HepG2 (cell line): ENCODE results near the gene HSPA1A. TPM values are rescaled to one million over a fixed set of nuclear protein-coding genes. Genes with fewer than 3 reads are reported as not detected.

ENCODE experiments used
- ATF5 ChIP-seq: sonication (generic); formaldehyde crosslinking; IDR thresholded peaks from 2 replicates; pipeline ENCODE4 v1.4.0; 2020; ENCODE audit warnings: mild to moderate bottlenecking, low read depth, missing genetic modification reagents
- CC2D1A ChIP-seq: sonication (generic); formaldehyde crosslinking; IDR thresholded peaks from 2 replicates; pipeline ENCODE4 v1.8.1; 2023; ENCODE audit warnings: mild to moderate bottlenecking, missing genetic modification reagents
- ERF ChIP-seq: IDR thresholded peaks from 2 replicates; pipeline ENCODE4 v1.6.1; 2018; ENCODE audit warnings: missing biosample characterization, missing genetic modification reagents
- KAT8 ChIP-seq: IDR thresholded peaks from 2 replicates; pipeline ENCODE4 v1.6.1; 2016; ENCODE audit warnings: missing genetic modification reagents, missing compliant biosample characterization
- MAZ ChIP-seq, 2 experiments: sonication (generic) in 1 of 2; formaldehyde crosslinking in 1 of 2; IDR thresholded peaks; 2 replicates each; pipeline versions ENCODE4 v1.5.0 to v1.6.1; 2012 to 2020; ENCODE audit warnings: low read depth in 2 of 2, mild to moderate bottlenecking in 2 of 2, borderline replicate concordance in 1 of 2, improper control_type of control experiment in 1 of 2, low read length in 1 of 2, missing genetic modification reagents in 1 of 2, moderate library complexity in 1 of 2
- MNT ChIP-seq: fragments of 450-650 bp; IDR thresholded peaks from 2 replicates; pipeline ENCODE4 v1.6.1; 2016
- NFIB ChIP-seq: sonication (generic); formaldehyde crosslinking; IDR thresholded peaks from 2 replicates; pipeline ENCODE4 v1.9.0; 2021; ENCODE audit warnings: missing genetic modification reagents, mild to moderate bottlenecking, borderline replicate concordance
- SKI ChIP-seq: fragments of 450-650 bp; IDR thresholded peaks from one replicate; pipeline ENCODE4 v1.6.1; 2018; ENCODE audit warnings: mild to moderate bottlenecking; ENCODE audit not compliant: partially characterized antibody
- ZBTB21 ChIP-seq: sonication (generic); formaldehyde crosslinking; IDR thresholded peaks from 2 replicates; pipeline ENCODE4 v1.4.0; 2020; ENCODE audit warnings: missing genetic modification reagents
- ZBTB37 ChIP-seq: sonication (generic); formaldehyde crosslinking; IDR thresholded peaks from 2 replicates; pipeline ENCODE4 v1.4.0; 2020; ENCODE audit warnings: mild to moderate bottlenecking, missing genetic modification reagents
- ZKSCAN5 ChIP-seq: sonication (generic); formaldehyde crosslinking; IDR thresholded peaks from 2 replicates; pipeline ENCODE4 v1.5.1; 2020; ENCODE audit warnings: mild to moderate bottlenecking, missing genetic modification reagents
- ZNF362 ChIP-seq: sonication (generic); formaldehyde crosslinking; IDR thresholded peaks from 2 replicates; pipeline ENCODE4 v1.4.0; 2020; ENCODE audit warnings: missing genetic modification reagents, mild to moderate bottlenecking, borderline replicate concordance
- ZNF552 ChIP-seq: sonication (generic); formaldehyde crosslinking; IDR thresholded peaks from 2 replicates; pipeline ENCODE4 v1.9.0; 2022; ENCODE audit warnings: missing genetic modification reagents, mild to moderate bottlenecking, borderline replicate concordance
- ZNF576 ChIP-seq: sonication (generic); formaldehyde crosslinking; IDR thresholded peaks from 2 replicates; pipeline ENCODE4 v1.4.0; 2020; ENCODE audit warnings: mild to moderate bottlenecking, missing genetic modification reagents
- ZNF597 ChIP-seq: sonication (generic); formaldehyde crosslinking; IDR thresholded peaks from 2 replicates; pipeline ENCODE4 v1.5.0; 2020; ENCODE audit warnings: missing genetic modification reagents
- ZNF816 ChIP-seq: sonication (generic); formaldehyde crosslinking; IDR thresholded peaks from 2 replicates; pipeline ENCODE4 v1.8.0; 2022; ENCODE audit warnings: missing genetic modification reagents, mild to moderate bottlenecking, borderline replicate concordance
- ZSCAN12 ChIP-seq: sonication (generic); formaldehyde crosslinking; IDR thresholded peaks from 2 replicates; pipeline ENCODE4 v1.9.0; 2021; ENCODE audit warnings: mild to moderate bottlenecking, missing genetic modification reagents
- polyA plus RNA-seq, 8 experiments: library from polyadenylated mRNA; depleted of rRNA in 3 of 8; stranded (reverse) in 7 of 8; unstranded in 1 of 8; fragments of >200 nt; fragmentation: Illumina TruSeq in 4 of 8; extraction: Trizol in 4 of 8; gene quantifications; 2 replicates each; pipeline versions ENCODE4 v1.2.1 to v1.2.3, GENCODE V29; 2011 to 2016; ENCODE audit warnings: low read depth in 4 of 8, missing spikeins in 1 of 8, mixed read lengths in 1 of 8; ENCODE audit not compliant: insufficient read depth in 1 of 8
- total RNA-seq, 5 experiments: library from RNA; depleted of rRNA; stranded (reverse); fragments of >200 nt; fragmentation: Illumina TruSeq; extraction: Trizol; gene quantifications; 2 replicates each; pipeline ENCODE4 v1.2.3, GENCODE V29; 2016; ENCODE audit warnings: low read depth in 1 of 5
- TF ChIP-seq, protein P1 (sequence below), 2 experiments: fragments of 450-650 bp in 1 of 2; sonication (generic) in 1 of 2; formaldehyde crosslinking; IDR thresholded peaks; 2 replicates each; pipeline versions ENCODE4 v1.5.0 to v1.8.0; 2020 to 2022; ENCODE audit warnings: mild to moderate bottlenecking in 1 of 2, missing genetic modification reagents in 1 of 2
- TF ChIP-seq, protein P2 (sequence below): sonication (generic); formaldehyde crosslinking; IDR thresholded peaks from 2 replicates; pipeline ENCODE4 v1.4.0; 2020; ENCODE audit warnings: missing genetic modification reagents

HSPA1A gene
- total and polyA plus RNA-seq, 2 of the 13 experiments (the other 11 are each of a cell fraction or from before 2014, with no cell fraction given) = 44.5 to 85.0 TPM

DNA sequence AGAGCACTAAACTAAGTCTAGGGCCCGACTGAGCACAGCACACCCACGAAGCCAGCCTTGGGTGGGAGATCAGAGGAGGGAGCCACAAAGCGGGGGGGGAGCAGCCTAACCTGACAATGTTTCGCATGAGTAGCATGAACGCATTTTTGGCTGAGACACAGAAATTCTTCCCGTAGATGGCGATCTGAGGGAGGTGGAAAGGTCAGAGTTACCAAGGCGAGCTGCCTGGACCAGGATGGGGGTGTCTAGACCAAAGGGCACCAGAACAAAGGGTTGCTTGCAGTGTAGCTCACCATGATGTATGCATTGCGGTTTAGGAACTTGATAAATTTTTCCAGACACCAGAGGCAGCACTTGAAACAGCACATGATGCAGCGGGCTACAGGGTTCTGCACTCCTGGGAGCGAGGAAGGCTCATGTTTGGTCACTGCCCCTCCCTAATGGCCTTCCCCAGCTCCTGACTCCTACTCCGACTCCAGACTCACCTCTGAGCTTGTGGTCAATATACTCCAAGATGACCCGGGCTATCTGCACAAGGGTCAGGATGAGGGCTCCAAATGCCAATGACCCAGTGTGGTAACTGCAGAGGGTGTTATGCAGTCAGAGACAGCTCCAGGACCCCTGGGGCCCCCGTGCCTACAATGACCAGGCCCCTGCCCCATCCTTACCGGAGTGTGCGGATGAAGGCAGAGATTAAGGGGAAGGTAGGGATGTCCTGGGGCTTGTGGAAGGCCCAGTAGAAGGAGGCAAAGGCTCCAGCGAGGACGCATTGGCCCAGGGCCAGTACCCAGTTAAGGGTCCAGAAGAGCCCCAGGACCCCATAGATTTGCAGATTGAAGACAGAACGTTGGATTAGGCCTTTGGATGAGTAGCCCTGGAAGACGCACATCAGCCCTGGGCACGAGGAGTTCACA, 50.1 kb downstream of the HSPA1A start (continued):
- TF ChIP-seq ZNF597 (CRISPR knock-in tag) (no peak), ATF5 (CRISPR knock-in tag) (no peak), ZNF362 (CRISPR knock-in tag) (peak; percentile 19; the same call in 1 of the 2 replicates), ERF (CRISPR knock-in tag) (peak; percentile 74), SKI (peak; percentile 96), NFIB (CRISPR knock-in tag) (no peak), MAZ (IDR thresholded peaks at IDR 0.05; ENCODE audit: borderline replicate concordance, low read depth, low read length) (peak; percentile 19; the same call in 1 of the 2 replicates), MAZ (CRISPR knock-in tag; IDR thresholded peaks at IDR 0.05; ENCODE audit: low read depth) (peak; percentile 76), KAT8 (CRISPR knock-in tag) (peak; percentile 83), CC2D1A (CRISPR knock-in tag) (no peak), ZNF576 (CRISPR knock-in tag) (no peak), ZBTB21 (CRISPR knock-in tag) (peak; percentile 44; the same call in 1 of the 2 replicates), ZNF816 (CRISPR knock-in tag) (no peak), ZKSCAN5 (CRISPR knock-in tag) (no peak; the same call in 1 of the 2 replicates), ZBTB37 (CRISPR knock-in tag) (peak; percentile 96), ZNF552 (peak; percentile 53; the same call in 1 of the 2 replicates), ZSCAN12 (no peak), MNT (peak; percentile 32; the same call in 1 of the 2 replicates)
- TF ChIP-seq, protein P1, sequence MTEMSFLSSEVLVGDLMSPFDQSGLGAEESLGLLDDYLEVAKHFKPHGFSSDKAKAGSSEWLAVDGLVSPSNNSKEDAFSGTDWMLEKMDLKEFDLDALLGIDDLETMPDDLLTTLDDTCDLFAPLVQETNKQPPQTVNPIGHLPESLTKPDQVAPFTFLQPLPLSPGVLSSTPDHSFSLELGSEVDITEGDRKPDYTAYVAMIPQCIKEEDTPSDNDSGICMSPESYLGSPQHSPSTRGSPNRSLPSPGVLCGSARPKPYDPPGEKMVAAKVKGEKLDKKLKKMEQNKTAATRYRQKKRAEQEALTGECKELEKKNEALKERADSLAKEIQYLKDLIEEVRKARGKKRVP (CRISPR knock-in tag; IDR thresholded peaks at IDR 0.05) = no peak
- TF ChIP-seq, protein P2, sequence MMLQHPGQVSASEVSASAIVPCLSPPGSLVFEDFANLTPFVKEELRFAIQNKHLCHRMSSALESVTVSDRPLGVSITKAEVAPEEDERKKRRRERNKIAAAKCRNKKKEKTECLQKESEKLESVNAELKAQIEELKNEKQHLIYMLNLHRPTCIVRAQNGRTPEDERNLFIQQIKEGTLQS (CRISPR knock-in tag) = peak; percentile 52; the same call in 1 of the 2 replicates
